GM19035 (cell line): ENCODE results near the gene ASAP2.

ENCODE experiments used
- ATAC-seq: cut with Tn5 transposase; IDR thresholded peaks from one replicate; pipeline ENCODE4 v1.9.1; 2021; ENCODE audit not compliant: unreplicated experiment

Gene ASAP2

DNA sequence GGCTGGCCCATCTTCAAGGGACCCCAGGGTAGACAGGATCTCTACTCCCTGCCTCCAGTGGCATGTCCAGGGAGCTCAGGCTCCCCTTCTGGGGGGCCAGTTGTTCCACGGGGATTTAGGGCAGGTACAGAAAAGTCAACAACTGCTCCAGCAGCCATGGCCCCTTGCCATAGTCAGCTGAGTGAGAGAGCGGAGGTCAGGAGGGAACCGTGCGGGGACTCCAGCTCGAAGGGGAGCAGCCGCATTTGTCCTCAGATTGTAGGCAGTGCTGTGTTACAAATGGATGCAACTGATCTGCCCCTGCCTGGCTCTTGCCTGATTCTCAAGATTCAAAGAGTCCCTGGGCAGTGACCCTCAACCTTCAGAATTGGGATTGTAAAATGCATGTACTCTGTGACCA is 166.9 kb downstream of the ASAP2 start:
- no peak for ATAC-seq

DNA sequence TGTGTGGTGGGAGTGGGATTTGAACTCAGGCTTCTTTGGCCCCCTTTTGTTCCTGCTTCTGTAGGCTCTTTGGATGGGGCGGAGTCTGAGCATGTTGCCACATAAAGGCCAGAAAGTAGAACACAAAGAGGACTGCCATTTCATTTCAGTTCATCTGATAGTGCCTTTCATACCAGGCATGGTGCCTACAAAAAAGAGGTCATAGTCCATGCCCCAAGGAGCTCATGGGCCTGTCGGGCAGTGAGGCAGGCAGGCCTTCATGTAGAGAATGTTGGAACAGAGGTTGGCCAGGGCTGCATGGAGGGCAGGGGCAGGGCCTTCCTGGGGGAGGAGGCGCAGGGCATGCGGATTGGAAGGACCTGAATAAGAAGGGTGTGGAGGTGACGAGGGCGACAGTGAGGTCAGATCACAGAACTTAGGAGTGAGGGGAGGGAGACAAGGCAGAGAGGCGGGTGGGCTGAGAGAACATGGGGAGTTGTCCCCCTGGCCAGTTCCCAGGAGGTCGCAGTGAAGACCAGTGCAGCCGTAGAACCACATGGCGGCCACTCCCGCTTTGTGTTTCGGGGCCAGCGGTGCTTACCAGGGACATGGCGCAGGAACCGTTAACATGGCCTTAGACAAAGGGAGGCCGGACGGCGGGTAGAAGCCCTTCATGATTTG is 167.6 kb downstream of the ASAP2 start:
- no peak for ATAC-seq

DNA sequence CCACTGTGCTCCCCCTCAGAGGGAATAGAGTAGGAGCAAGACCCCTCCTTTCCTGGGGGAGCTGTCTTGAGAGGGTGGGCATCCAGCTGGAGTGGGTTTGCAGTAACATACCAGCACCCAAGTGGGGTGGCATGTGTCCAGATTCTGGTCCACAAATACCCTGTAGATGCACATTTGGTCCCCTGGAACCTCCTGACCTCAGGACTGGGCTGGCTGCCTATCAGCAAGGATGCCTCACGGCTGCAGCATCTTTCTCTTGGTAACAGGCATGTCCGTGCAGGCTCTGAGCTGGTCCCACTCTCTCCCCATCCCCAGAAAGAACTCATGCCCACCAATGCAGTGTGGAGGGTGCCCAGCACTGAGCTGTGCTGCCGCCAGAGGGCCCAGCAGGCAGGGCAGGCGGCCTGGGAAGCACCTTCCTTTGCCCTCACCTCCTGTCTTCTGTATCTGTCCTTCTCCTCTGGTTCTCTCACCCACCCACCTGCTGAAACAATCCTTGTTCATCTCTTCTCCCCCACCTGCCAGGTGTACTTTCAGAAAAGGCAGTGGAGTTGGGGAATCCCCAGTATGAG is 169.3 kb downstream of the ASAP2 start:
- ATAC-seq = no peak

DNA sequence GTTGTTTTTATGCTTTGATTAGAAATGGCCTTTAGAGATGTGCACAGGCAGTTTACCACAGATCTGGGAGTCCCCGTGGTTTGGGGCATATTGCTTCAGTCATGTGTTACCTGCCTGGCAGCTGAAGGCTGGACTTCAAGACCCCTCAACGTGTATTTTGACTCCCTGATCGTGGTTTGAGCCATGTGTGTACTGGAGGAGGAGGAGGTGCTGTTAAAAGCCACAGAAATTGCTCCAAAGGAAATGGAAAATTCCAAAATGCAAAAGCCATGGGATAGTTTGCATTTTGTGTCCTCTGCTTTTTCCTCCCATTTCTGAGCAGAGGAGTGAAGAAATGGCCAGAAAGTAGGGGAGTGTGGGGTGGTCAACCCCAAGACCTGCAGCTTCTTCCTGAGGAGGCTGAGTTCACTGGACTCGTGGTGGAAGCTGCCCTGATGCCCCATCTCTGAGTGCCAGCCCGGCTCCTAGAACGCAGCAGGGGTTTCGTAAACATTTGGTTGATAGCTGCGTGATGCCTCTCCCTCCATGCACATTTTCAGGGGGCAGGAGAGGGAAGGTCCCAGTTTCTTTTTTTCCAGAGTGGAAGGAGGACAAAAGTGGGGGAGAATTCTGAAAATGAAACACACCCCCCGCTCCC is 171.0 kb downstream of the ASAP2 start:
- ATAC-seq = no peak

DNA sequence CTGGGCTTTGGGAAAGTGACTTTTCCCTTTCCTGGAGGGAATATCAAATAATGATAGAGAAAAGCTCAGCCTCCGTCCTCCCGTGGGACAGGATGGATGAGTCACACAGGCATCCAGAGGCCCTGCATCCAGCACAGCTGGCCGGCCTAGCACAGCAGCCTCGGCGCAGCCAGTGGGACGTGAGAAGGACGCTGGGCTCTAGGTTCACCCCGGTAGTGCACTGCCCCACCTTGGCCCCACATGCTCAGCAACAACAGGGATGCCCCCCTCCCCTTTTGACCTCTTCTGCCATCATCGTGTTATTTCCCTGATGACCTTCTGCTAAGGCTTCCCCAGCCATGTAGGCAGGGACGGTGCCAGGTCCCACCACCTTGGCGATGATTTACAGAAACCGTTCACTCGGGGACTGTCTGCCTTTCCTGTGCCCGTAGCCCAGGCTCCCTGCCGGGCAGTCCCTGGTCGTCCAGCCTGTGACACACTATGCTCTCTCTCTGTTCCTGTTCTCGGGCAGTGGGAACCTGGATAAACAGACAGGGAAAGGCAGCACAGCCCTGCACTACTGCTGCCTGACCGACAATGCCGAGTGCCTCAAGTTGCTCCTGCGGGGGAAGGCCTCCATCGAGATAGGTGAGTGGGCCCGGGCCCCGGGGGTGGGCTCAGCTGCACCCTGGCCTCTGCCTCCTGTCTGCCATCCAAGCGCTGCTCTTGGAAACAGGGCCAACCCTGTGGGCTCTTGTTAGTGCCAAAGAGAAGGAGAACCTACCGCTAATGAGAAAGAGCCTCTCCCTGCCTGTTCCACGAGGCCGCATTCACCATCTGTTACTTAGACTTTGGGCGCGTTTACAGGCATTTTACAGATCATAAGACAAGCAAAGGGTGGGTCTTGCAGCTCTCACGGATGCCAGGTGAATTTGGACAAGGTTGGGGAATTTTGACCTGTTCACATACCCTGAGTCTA is 172.1 kb downstream of the ASAP2 start:
- ATAC-seq = no peak

DNA sequence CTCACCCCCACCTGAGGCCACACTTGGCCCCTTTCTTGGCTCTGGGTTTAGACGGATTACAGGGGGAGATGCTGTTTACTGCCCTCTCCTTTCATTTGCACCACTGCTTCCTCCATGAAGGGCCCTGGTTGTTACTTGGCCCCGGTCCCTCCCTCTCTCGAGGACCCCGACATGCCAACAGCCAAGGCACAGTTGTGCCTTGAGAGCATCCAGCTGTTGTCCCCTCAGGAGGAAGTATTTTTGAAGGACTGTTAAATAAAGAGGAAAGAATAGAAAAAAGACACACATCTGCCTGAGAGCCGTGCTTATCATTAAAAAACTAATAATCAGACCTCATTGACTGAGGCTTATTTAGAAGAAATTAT is 172.8 kb downstream of the ASAP2 start:
- no peak for ATAC-seq

DNA sequence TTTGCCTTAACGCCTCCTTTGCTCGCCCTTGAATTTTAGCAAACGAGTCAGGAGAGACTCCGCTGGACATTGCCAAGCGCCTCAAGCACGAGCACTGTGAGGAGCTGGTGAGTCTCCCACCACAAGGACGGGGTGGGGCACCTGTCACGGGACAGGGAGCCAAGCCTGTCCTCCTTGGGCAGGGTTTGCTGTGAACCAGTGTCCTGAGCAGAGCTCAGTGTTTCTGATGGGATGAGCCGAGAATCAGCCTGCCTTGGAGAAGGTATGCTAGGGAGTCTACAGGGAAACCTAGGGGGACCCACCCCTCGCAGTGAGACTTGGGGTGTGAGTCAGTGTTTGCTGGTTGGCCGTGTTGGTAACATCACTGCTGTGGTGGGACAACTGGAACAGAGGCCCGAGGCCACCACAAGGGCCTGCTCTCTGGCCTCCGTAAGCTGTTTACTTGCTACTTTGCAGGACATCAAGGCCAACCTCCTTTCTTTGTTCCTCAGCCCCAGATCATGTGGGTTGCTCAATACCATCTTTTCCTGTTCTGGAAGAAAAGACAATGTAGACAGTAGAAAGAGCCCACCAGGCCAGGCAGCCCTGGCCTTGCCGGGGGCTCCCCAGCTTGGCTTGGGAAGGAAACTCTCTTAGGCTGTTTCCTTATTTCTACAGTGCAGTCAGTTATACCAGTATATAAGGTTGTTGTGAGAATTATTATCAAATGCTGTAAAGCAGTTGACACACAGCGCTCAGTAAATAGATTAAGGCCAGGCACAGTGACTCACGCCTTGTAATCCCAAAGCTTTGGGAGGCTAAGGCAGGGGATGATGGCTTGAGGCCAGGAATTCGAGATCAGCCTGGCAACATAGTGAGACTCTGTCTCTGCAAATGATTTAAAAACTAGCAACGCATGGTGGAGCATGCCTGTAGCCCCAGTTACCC is 174.4 kb downstream of the ASAP2 start:
- ATAC-seq = no peak

DNA sequence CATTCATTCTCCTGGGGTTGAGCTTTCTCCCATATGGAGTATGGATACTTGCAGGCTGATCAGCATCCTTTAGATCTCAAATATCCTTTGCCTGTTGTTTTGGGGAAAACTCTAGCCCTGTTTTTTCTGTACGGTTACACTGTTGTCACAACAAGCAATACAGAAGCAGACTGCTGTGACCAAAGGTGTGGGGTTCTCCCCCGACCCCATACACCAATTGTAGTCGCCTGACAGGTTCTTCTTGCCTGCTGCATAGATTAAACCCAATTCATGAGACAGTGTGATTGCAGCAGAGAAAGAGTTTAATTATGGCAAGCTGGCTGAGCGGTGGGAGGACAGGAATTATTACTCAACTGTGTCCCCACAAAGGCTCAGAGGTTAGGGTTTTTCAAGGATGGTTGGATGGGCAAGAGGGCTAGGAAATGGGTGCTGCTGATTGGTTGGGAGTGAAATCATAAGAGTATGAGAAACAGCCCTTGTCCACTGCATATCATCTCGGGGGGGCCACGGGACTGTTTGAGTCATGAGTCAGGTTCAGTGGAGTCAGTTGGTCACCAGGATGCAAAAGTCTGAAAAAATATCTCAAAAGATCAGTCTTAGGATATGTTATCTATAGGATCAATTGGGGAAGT is 176.1 kb downstream of the ASAP2 start:
- no peak for ATAC-seq

DNA sequence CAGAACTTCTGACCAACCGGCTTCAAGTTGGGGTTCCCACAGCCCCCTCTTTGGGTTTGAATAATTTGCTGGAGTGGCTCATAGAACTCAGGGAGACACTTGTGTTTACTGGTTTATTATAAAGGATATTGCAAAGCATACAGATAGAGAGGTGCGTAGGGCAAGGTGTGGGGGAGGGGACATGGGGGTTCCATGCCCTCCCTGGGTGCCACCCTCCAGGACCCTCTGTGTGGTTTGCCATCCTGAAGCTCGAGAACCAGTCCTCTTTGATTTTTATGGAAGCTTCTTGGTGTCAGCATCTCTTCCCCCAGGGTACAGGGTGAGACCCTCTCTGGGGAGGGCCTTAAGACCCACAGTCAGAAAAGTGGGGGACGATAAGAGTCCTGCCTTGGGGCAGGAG is 177.9 kb downstream of the ASAP2 start:
- ATAC-seq = no peak

DNA sequence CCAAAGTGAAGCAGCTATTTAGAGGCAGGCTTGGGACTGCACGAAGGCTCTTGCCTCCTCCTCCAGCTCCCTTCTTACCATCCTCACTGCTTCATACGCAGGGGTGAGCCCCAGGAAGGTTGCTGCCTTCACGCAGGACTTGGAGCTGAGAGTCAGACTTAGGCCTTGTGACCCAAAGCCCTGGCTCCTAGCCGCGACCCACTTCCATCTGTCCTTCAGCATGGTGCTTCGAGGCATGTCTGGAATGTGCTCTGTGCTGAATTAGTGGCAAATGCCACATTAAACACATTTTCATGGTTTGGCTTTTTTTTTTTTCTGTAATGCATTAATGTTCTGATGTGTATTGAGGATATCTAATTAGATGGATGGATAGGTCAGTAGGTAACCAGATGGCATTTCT is 179.2 kb downstream of the ASAP2 start:
- ATAC-seq = no peak

DNA sequence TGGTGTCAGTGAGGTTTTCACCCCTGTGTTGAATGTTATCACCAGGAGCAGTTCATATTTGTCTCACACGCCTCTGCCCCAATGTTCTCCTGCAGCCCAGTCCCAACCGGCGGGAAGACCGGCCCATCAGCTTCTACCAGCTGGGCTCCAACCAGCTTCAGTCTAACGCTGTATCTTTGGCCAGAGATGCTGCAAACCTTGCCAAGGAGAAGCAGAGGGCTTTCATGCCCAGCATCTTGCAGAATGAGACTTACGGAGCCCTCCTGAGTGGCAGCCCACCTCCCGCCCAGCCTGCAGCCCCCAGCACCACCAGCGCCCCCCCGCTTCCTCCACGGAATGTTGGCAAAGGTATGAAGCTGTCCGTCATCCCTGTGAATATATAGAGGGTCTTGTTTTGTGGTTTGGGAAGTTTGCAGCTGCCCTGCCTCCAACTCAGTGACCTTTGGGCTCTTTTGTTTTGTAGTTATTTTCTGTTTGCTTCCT is 181.6 kb downstream of the ASAP2 start:
- no peak for ATAC-seq

DNA sequence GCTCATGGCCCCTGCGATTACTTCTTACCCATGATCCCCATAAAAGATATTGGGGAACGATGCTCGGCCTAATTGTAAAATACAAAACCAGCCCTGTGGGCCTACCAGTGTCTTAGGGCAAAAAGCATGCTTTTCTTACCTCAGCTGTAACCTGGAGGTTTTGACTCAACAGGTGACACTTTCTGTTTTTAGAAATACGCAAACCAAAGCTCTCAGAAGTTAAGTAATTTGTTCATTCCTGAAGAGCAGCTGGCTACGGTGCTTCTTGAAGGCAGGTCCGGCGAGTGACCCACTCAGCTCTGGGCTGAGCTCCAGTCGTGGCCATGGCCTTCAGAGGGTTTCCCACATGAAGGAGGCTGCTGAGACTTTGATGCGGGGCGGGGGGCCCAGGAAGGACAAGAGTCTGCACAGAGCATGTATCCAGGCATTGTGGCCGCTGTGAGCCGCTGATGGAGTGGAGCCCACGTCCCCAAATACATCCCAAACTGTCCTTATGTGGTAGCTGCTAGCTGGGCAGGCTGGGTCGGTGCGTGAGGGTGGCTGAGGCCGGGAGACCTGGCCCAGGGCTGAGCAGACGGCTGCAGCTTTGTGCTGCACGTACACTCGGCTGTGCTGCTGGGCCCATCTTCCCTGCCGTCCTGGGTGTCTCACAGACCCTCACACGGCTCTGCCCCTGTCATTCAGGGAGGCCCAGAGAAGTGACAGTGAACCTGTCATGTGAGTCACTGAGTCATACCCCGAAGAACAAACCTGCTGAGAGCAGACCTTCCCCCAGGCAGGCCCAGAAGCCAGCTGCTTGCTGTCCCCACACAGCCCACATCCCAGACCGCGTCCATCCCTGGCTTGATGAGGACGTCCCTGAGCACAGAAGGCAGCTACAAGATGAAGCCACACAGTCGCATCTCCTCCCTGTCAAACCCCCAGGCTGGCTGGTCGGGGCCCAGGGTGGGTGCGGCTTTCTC is 182.6 kb downstream of the ASAP2 start:
- ATAC-seq = no peak

DNA sequence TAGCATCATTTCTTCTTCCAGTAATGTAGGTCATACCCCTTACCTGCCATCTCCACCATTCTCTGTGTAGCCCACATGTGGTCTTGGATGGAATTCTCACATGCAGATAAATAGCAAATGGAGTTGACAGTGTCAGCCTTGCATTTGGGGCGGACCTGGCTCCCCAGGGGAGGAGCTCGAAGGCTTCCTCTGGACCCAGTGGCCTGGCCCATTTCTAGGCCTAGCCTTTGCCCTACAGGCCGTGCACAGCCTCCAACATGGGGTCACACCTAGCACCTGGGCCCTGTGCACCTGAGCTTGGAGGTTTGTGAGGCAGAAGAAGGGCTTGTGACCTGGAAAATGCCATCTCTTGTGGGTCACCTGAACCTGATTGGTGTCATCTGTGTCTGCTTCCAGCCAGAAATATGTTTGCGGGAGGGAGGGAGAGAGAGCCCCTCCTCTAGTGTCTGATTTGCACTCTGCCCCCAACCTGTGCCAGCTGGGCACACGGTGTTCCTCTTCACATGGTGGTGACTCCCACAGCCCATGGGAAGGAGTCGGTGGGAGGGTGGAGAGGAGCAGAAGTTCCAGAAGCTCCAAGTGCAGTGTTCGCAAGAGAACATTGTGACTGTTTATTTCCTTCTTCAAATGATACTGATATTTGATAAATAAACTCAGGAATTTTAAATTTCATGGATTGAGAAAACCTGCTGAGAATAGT is 183.7 kb downstream of the ASAP2 start:
- no peak for ATAC-seq

DNA sequence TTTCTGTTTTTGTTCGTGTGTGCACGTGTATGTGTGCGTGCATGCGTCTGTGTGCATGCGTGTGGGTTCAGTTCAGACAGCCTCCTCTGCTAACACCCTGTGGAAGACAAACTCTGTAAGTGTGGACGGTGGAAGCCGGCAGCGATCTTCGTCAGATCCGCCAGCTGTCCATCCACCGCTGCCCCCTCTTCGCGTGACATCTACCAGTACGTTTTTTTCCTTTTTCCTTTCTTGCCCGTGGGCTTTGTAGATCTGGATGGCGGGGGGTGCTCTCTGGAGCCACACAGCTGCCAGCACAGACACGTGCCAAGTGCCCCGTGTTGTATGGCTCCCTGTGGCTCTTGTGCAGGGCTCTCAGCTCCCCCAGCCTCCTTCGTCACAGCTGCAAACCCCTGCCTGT is 184.4 kb downstream of the ASAP2 start:
- no peak for ATAC-seq

DNA sequence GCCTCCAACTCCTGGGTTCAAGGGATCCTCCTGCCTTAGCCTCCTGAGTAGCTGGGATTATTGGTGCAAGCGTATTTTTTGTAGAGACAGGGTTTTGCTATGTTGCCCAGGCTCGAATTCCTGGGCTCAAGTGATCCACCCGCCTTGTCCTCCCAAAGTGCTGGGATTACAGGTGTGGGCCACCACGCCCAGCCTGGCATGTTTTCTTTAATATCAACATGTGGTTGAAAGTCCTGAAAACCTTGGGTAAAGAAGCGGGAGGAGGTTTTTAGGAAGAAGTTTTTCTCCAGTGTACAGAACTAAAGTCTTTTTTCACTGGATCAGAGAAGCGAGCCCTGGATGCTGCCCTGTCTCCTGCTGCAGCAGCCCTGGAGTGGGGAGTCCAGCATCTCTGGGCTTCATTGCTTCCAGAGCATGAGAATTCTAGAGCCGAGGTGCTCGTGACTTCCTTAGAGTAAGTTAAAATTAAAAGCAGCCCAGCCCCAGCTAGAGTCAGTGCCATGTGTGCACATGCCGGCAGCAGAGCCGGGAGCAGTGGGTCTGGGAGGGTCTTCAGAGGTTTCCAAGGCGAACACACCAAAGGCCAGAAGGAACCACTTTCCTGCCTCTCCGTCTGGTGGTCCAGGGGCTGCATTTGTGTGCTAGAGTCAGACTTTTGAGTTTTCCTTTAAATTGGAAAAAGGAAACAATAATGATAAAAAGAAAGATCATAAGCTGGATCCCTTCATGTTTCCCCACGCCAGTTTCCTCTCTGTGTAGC is 185.5 kb downstream of the ASAP2 start:
- ATAC-seq = no peak

DNA sequence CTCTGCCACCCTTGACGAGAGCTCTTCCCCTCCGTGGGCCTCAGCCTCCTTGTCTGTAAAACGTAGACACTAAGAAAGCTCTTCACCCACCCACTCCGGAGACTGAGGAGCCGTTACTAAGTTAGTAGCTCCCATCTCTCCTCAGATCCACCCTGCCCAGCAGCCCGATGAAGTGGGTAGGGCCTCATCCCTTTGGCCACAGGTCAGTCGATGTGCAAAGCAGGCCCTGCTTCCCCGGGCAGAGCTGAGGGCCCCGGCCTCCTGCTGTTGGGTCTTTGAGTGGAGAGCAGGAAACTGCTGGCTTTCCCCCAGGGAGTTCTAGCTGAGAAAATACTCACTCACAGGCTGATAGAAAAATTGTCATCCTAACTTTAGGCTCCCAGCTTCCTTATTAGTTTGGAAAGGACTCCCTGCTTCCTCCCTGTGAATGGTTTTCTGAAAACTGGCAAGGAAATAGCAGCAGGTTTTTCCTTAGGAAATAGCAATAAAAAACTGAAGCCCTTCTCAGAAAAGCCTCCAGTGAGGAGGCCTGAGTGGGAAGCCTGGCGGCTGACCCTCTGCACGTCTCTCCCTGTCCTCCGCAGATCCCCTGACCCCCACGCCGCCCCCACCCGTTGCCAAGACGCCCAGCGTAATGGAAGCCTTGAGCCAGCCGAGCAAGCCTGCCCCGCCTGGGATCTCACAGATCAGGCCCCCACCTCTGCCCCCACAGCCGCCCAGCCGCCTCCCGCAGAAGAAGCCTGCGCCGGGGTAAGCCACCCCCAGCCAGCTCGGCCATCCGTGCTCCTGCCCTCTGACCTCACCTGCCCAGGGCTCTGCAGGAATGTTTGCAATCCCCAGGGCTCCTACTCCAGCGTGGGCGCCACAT is 186.5 kb downstream of the ASAP2 start:
- no peak for ATAC-seq

DNA sequence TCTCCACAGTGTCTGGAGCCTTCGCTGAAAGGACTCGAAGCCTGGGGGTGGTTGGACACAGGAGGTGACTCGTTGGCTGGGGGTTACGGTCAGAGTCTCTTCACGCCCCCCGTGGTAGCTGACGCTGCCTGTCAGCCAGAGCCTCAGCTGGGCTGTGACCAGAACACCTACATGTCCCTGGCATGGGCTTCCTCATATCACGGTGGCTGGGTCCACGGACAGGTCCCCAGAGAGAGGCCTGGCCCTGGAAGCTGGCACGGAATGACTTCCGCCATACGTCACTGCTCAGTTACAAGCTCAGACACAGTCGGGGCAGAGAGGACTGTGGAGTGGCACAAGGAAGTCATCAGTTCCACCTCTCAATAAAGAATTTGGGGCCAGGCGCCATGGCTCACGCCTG is 188.2 kb downstream of the ASAP2 start:
- no peak for ATAC-seq
